Stimulated activated CD4-positive, alpha-beta T cell treated with anti-CD3 and anti-CD28 coated beads, Interleukin-15, amount 100 ng/mL, for 48 hours (primary cell): ENCODE measurements around the gene SH3BGRL2.
"Not testable (repeated sequence)": the region's sequence is repeated elsewhere in the genome, so short reads cannot be mapped to it uniquely, and the experiment has no call there.

ENCODE experiments used
- DNase-seq, 2 donors: peaks; one replicate each; pipeline ENCODE4 v3.0.0-alpha.2; 2020; ENCODE audit warnings: low read depth in 2 of 2

The SH3BGRL2 gene

GRCh38 chr6:79745282-79745681 lies 114.2 kb downstream of the SH3BGRL2 start:
- not testable (repeated sequence) for DNase-seq

GRCh38 chr6:79746325-79746724 lies 115.2 kb downstream of the SH3BGRL2 start:
- DNase-seq = not testable (repeated sequence)

- DNase-seq = no peak
These were observed 119.7 kb downstream of the SH3BGRL2 start for GRCh38 chr6:79750806-79751205.
